HL-60 (cell line): ENCODE results near the gene KLHL26.

Experiments used
- TF ChIP-seq, protein P1 (sequence below): IDR thresholded peaks from 2 replicates; pipeline ENCODE4 v1.6.1; 2012; ENCODE audit warnings: low read depth; ENCODE audit not compliant: insufficient replicate concordance
- TF ChIP-seq, protein P2 (sequence below): IDR thresholded peaks from one replicate; pipeline ENCODE4 v1.5.1; 2011; ENCODE audit warnings: low read length, control low read depth, inconsistent platforms; ENCODE audit not compliant: insufficient read depth

DNA sequence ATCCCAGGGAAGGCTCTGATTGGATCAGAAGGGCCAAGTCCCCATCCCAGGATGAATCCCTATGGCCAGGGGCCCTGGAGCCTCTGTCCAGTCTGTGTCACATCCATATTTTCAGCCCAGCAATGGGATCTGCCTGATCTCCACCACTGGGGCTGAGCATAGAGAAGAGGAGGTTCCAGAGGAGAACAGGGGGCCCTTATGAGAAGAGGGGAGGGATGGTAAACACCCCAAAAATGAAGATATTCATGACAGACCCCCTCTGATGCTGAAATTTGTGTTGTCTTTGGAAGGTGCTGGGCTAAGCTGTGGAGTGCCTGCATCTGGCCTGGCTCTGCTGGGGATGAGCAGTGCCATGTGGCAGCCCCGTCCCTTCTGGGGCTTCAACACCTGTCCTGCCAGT, 14.5 kb downstream of the KLHL26 start:
- TF ChIP-seq, protein P1, sequence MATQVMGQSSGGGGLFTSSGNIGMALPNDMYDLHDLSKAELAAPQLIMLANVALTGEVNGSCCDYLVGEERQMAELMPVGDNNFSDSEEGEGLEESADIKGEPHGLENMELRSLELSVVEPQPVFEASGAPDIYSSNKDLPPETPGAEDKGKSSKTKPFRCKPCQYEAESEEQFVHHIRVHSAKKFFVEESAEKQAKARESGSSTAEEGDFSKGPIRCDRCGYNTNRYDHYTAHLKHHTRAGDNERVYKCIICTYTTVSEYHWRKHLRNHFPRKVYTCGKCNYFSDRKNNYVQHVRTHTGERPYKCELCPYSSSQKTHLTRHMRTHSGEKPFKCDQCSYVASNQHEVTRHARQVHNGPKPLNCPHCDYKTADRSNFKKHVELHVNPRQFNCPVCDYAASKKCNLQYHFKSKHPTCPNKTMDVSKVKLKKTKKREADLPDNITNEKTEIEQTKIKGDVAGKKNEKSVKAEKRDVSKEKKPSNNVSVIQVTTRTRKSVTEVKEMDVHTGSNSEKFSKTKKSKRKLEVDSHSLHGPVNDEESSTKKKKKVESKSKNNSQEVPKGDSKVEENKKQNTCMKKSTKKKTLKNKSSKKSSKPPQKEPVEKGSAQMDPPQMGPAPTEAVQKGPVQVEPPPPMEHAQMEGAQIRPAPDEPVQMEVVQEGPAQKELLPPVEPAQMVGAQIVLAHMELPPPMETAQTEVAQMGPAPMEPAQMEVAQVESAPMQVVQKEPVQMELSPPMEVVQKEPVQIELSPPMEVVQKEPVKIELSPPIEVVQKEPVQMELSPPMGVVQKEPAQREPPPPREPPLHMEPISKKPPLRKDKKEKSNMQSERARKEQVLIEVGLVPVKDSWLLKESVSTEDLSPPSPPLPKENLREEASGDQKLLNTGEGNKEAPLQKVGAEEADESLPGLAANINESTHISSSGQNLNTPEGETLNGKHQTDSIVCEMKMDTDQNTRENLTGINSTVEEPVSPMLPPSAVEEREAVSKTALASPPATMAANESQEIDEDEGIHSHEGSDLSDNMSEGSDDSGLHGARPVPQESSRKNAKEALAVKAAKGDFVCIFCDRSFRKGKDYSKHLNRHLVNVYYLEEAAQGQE, result no peak
- TF ChIP-seq, protein P2, sequence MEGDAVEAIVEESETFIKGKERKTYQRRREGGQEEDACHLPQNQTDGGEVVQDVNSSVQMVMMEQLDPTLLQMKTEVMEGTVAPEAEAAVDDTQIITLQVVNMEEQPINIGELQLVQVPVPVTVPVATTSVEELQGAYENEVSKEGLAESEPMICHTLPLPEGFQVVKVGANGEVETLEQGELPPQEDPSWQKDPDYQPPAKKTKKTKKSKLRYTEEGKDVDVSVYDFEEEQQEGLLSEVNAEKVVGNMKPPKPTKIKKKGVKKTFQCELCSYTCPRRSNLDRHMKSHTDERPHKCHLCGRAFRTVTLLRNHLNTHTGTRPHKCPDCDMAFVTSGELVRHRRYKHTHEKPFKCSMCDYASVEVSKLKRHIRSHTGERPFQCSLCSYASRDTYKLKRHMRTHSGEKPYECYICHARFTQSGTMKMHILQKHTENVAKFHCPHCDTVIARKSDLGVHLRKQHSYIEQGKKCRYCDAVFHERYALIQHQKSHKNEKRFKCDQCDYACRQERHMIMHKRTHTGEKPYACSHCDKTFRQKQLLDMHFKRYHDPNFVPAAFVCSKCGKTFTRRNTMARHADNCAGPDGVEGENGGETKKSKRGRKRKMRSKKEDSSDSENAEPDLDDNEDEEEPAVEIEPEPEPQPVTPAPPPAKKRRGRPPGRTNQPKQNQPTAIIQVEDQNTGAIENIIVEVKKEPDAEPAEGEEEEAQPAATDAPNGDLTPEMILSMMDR, result no peak
